Upper lobe of right lung (tissue), 1 donor: ENCODE data around the gene GABRB1. TPM values are rescaled to one million over a fixed set of nuclear protein-coding genes. Genes with fewer than 3 reads are reported as not detected.

Experiments
- ATAC-seq: fragments of 200-7000 bp; cut with Tn5 transposase; one replicate; pipeline ENCODE4 v1.9.1; 2020; ENCODE audit warnings: mild to moderate bottlenecking, moderate library complexity
- DNase-seq: peaks from one replicate; pipeline ENCODE4 v3.0.0-alpha.2; 2020
- H3K27ac ChIP-seq: fragments of 200-600 bp; one replicate; pipeline ENCODE4 v1.8.0; 2022
- H3K27me3 ChIP-seq: fragments of 200-600 bp; one replicate; pipeline ENCODE4 v1.8.0; 2022; ENCODE audit warnings: mild to moderate bottlenecking
- H3K36me3 ChIP-seq: fragments of 200-600 bp; one replicate; pipeline ENCODE4 v1.8.0; 2022
- H3K4me1 ChIP-seq: fragments of 200-600 bp; one replicate; pipeline ENCODE4 v1.8.0; 2022
- H3K4me3 ChIP-seq: fragments of 200-600 bp; one replicate; pipeline ENCODE4 v1.8.0; 2022; ENCODE audit warnings: mild to moderate bottlenecking
- H3K9me3 ChIP-seq: fragments of 200-600 bp; one replicate; pipeline ENCODE4 v1.8.0; 2022
- intact Hi-C: fragments of 100-400 bp; cut with DNase I; formaldehyde crosslinking; loops from one replicate; pipeline ENCODE4 v1.11.0; 2022
- long read RNA-seq: library from polyadenylated mRNA; unstranded; transcript quantifications from one replicate; pipeline ENCODE4 v2.0.0, GENCODE V29; 2021
- total RNA-seq: library from RNA; stranded (reverse); fragmentation: NEBNext Ultra II Directional; extraction: Animal tissue kit (Norgen Biotek cat#: 25700); gene quantifications from one replicate; pipeline ENCODE4 v1.2.1, GENCODE V29; 2021
- TF ChIP-seq, protein P1 (sequence below): fragments of 200-600 bp; IDR thresholded peaks from one replicate; pipeline ENCODE4 v1.8.0; 2022; ENCODE audit warnings: antibody characterized with exemption
- donor health status: DM: no; HTN: yes; CAD: no; lungs with severe emphysema.

Gene GABRB1
- not detected for total RNA-seq
- long read RNA-seq, partial matches to known transcripts, result 0 of 1 reads
- long read RNA-seq, other reads (novel, unspliced or antisense), result 1 of 1 reads

GRCh38 chr4:47031011-47031678 is at the start of gene GABRB1:
Gene GABRB1, plus strand, starts transcription at chr4:47031567.
- no peaks in the 10 kb centered on the region for H3K9me3 ChIP-seq
- peak within 1 kb of the TSS; percentile 43 for H3K4me3 ChIP-seq
- peak; percentile 15 for ATAC-seq
- H3K27me3 ChIP-seq, result peaks cover 13% of the 10 kb centered on the region
- no peaks in the 10 kb centered on the region for H3K36me3 ChIP-seq
- intact Hi-C loops, result no loop called here
- peak; percentile 78 for DNase-seq
- no peak within 1 kb of the TSS for H3K27ac ChIP-seq
- TF ChIP-seq, protein P1, sequence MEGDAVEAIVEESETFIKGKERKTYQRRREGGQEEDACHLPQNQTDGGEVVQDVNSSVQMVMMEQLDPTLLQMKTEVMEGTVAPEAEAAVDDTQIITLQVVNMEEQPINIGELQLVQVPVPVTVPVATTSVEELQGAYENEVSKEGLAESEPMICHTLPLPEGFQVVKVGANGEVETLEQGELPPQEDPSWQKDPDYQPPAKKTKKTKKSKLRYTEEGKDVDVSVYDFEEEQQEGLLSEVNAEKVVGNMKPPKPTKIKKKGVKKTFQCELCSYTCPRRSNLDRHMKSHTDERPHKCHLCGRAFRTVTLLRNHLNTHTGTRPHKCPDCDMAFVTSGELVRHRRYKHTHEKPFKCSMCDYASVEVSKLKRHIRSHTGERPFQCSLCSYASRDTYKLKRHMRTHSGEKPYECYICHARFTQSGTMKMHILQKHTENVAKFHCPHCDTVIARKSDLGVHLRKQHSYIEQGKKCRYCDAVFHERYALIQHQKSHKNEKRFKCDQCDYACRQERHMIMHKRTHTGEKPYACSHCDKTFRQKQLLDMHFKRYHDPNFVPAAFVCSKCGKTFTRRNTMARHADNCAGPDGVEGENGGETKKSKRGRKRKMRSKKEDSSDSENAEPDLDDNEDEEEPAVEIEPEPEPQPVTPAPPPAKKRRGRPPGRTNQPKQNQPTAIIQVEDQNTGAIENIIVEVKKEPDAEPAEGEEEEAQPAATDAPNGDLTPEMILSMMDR, result no peak
- no peaks in the 10 kb centered on the region for H3K4me1 ChIP-seq

GRCh38 chr4:46984781-46985180 is 46.6 kb upstream of the GABRB1 start:
- no peak for DNase-seq
- no peak for ATAC-seq
- Histone ChIP-seq H3K36me3 (no peaks in the 10 kb centered on the region), H3K4me3 (no peak overlapping the region), H3K27ac (no peak overlapping the region), H3K4me1 (no peaks in the 10 kb centered on the region), H3K9me3 (no peaks in the 10 kb centered on the region), H3K27me3 (no peaks in the 10 kb centered on the region)
- TF ChIP-seq, protein P1, result no peak
- intact Hi-C loops, result no loop called here

- TF ChIP-seq, protein P1, result no peak
- H3K4me1 ChIP-seq, result no peaks in the 10 kb centered on the region
- H3K27ac ChIP-seq, result no peak overlapping the region
- DNase-seq, result no peak
- ATAC-seq, result no peak
- no peaks in the 10 kb centered on the region for H3K36me3 ChIP-seq
- intact Hi-C loops, result no loop called here
- H3K4me3 ChIP-seq, result no peak overlapping the region
- peaks cover 8% of the 10 kb centered on the region for H3K27me3 ChIP-seq
- no peaks in the 10 kb centered on the region for H3K9me3 ChIP-seq
Measured at GRCh38 chr4:46986922-46987638, 44.3 kb upstream of the GABRB1 start.

DNA sequence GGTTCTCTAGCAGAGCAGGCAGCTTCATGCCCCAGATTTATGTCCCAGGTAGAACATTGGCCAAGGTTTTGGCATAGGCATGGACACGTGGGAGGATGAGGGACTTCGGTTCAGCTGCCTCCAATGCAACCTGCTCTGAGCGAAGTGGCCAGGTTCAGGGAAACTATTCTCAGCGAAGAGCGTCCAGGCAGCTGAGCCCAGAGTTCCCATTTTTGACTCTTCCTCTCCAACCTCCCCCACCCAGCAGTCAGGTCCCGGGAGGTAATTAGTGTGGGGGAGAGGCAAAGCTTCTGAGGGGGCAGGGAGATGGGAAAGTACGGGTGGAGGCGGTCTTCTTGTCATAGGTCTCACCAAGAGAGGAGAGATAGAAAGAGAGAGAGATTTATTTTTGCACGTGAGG is 39.0 kb upstream of the GABRB1 start:
- DNase-seq (no peak), ATAC-seq (no peak)
- Histone ChIP-seq H3K27ac (no peak overlapping the region), H3K4me1 (peaks cover 10% of the 10 kb centered on the region), H3K4me3 (no peak overlapping the region), H3K27me3 (peaks cover 38% of the 10 kb centered on the region), H3K36me3 (no peaks in the 10 kb centered on the region), H3K9me3 (no peaks in the 10 kb centered on the region)
- TF ChIP-seq, protein P1, result no peak
- intact Hi-C loops, result no loop called here

GRCh38 chr4:46993075-46994006 is 38.0 kb upstream of the GABRB1 start, which contains the start of gene GABRA4:
Gene GABRA4, minus strand, starts transcription at chr4:46993581. Its CDS starts 157 bp downstream, at chr4:46993424.
- intact Hi-C loops, result no loop called here
- Histone ChIP-seq H3K27ac (no peak within 1 kb of the TSS), H3K9me3 (no peaks in the 10 kb centered on the region), H3K27me3 (peaks cover 38% of the 10 kb centered on the region), H3K36me3 (no peaks in the 10 kb centered on the region), H3K4me3 (peak within 1 kb of the TSS; percentile 9), H3K4me1 (peaks cover 10% of the 10 kb centered on the region)
- DNase-seq (peak; percentile 63), ATAC-seq (peak; percentile 51)
- TF ChIP-seq, protein P1, result no peak
